ENCODE measurements around the gene IQSEC1. TPM values are rescaled to one million over a fixed set of nuclear protein-coding genes. Genes with fewer than 3 reads are reported as not detected.

Gene IQSEC1
- total and polyA plus RNA-seq, 9 of the 15 experiments (the other 6 are each of a cell fraction or from before 2014, with no cell fraction given), result 0.56 to 39.0 (median 6.8) TPM

DNA sequence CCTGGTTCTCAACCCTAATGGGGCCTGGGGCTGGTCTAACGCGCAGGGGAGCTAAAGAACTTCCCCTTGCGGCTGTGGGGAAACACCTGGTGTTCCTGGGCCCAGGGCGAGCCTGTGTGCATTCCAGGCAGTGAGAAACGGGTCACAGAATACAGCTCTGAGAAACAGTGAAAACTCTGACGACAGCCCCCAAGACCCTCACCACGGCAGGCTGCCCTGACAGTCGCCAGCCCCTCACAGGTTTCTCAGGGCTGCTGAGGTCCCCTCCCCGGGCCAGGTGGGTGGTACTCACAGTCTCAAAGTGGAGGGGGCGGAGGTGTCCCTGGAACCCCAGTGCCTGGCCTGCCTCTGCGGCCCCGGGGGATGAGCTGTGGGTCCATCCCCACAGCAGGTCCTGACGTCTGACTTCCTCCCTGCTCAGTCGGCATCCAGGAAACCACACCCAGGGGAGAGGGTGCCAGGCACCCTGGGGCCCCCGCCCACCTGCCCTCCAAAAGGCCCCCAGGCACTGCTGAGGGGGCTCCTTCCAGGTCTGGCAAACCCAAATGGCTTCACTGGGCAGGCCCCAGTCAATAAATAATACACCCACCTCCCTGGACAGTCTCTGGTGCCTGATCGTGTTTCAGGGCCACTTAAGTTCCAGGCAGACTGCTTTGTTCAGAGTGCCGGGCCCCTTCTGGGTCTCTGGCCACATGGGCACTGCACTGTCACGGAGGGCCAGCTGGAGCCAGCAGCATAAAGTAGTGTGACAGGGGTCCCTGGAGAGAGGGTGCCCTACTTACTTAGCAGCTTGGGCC is 57.7 kb downstream of the IQSEC1 start (continued):
- no peak for TF ChIP-seq IRF9 (tag; IDR thresholded peaks at IDR 0.05)
- TF ChIP-seq TEAD1 (CRISPR knock-in tag; IDR thresholded peaks at IDR 0.05), result 0 out of 4 replicates have a peak, but pooled peaks of 1 of the 2 experiments have one; percentile 17
- TF ChIP-seq ZNF561 (CRISPR knock-in tag; conservative IDR thresholded peaks at IDR 0.05), result no peak
- TF ChIP-seq POLR3A (IDR thresholded peaks at IDR 0.05; ENCODE audit: borderline replicate concordance, extremely low read depth, insufficient read depth, insufficient read length), result no peak

DNA sequence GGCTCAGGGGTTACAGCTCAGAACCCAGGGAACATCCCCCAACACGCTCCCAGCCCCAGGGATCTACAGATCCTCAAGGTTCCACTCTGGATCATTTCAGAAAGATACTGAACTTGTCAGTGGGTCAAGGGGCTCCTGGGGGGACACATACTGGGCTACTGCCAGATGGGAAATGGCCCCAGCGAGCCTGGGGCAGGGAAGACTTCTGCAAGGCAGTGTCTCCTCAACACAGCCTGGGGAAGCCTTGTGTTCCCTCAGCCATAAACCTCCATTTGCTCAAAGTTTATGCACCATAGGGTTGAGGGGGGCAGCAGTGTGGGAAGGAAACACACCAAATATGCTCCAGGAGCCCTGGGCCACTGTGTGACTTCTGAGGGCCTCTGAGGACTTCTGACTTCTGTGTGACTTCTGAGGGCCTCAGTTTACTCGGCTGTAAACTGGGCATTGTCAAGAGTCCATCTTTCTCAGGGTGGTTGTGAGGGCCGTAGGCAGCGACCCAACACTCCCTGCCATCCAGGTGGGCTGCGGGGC is 58.4 kb downstream of the IQSEC1 start:
- in situ Hi-C loops (cut with MboI), result no loop called here
- WGBS (ENCODE audit: insufficient coverage, low coverage, missing lambda C conversion rate), result 70% methylated on average over 6 of the region's 6 CpGs
- no TSS peak for BruUV-seq (replicated peaks)
- H3K9me1 ChIP-seq (ENCODE audit: control insufficient read depth, insufficient read depth, low read length), result no peaks in the 10 kb centered on the region
- H3K4me1 ChIP-seq (replicated peaks in 1 of 2; ENCODE audit: control insufficient read depth in 2 of 2, insufficient read depth in 2 of 2, low read length in 2 of 2), result peaks cover 56 to 82% of the 10 kb centered on the region in 2 experiments
- ChIA-PET POLR2A (interaction anchor here (0.6 to 1.5 kb wide), 7 partner anchors 11 to 418 kb away, joined by 3 to 5 read pairs (median 3); no protein-coding TSS in a partner anchor), CTCF (ENCODE audit: low intra/inter-chr PET ratio) (no interaction called here)
- no peaks in the 10 kb centered on the region for H4K20me1 ChIP-seq (replicated peaks; ENCODE audit: control insufficient read depth, insufficient read depth, low read length)
- no peak overlapping the region for H3K4me2 ChIP-seq (ENCODE audit: insufficient read depth, low read length)
- no peaks in the 10 kb centered on the region; a peak in 1 of 5 replicates for H3K27me3 ChIP-seq (ENCODE audit: control insufficient read depth in 2 of 2, insufficient read depth in 2 of 2, low read length in 2 of 2)
- FAIRE-seq (peak; percentile 29), ATAC-seq (no peak), DNase-seq (ENCODE audit: extremely low read depth in 1 of 4, low spot score in 3 of 4) (no peak)
- H3K4me3 ChIP-seq, result no peak overlapping the region
- no peaks in the 10 kb centered on the region for H3K36me3 ChIP-seq (ENCODE audit: control insufficient read depth, insufficient read depth, low read length)
- no peaks in the 10 kb centered on the region for H3K9me3 ChIP-seq (replicated peaks; ENCODE audit: control insufficient read depth, insufficient read depth, low read depth, low read length)
- peak overlapping the region in 1 of 2 experiments; percentile 79; a peak in 2 of 4 replicates for H3K9ac ChIP-seq (ENCODE audit: insufficient read depth in 1 of 2, low read depth in 2 of 2, low read length in 2 of 2)
- intact Hi-C loops (cut with micrococcal nuclease), result no loop called here
- no peak overlapping the region for H3K27ac ChIP-seq (ENCODE audit: extremely low read depth, low read depth, low read length)
- H3K79me2 ChIP-seq (ENCODE audit: control insufficient read depth, insufficient read depth, low read length), result no peaks in the 10 kb centered on the region
- no peak overlapping the region for H2AFZ ChIP-seq (ENCODE audit: low read depth, low read length)
- 0 out of 2 replicates have a peak, but pooled peaks have one; percentile 29 for TF ChIP-seq BCOR (IDR thresholded peaks at IDR 0.05)
- no peak for TF ChIP-seq SMC3 (conservative IDR thresholded peaks at IDR 0.05; ENCODE audit: insufficient read depth, low read depth, low read length)
